ENCODE data around the gene CALR3.
"Not testable (repeated sequence)": the region's sequence is repeated elsewhere in the genome, so short reads cannot be mapped to it uniquely, and the experiment has no call there.

CALR3 gene

GRCh38 chr19:16467581-16467980 lies 28.4 kb downstream of the CALR3 start:
- no peak overlapping the region for H3K4me3 ChIP-seq (ENCODE audit: low read depth, low read length)
- no peak for TF ChIP-seq CTCF (IDR thresholded peaks at IDR 0.05; ENCODE audit: control insufficient read depth, extremely low read depth, insufficient read depth)
- DNase-seq (ENCODE audit: low read depth): no peak

GRCh38 chr19:16466802-16467427 lies 29.1 kb downstream of the CALR3 start:
- DNase-seq (ENCODE audit: low read depth); H3K4me3 ChIP-seq (ENCODE audit: low read depth, low read length): not testable (repeated sequence)

GRCh38 chr19:16465239-16465638 lies 30.7 kb downstream of the CALR3 start:
- H3K4me3 ChIP-seq (ENCODE audit: low read depth, low read length): no peak overlapping the region
- no peak for TF ChIP-seq CTCF (IDR thresholded peaks at IDR 0.05; ENCODE audit: control insufficient read depth, extremely low read depth, insufficient read depth)
- no peak for DNase-seq (ENCODE audit: low read depth)

- no peak for DNase-seq (ENCODE audit: low read depth)
- no peak overlapping the region for H3K4me3 ChIP-seq (ENCODE audit: low read depth, low read length)
- TF ChIP-seq CTCF (IDR thresholded peaks at IDR 0.05; ENCODE audit: control insufficient read depth, extremely low read depth, insufficient read depth): no peak
Measured at GRCh38 chr19:16463991-16464575, 31.9 kb downstream of the CALR3 start.

- DNase-seq (ENCODE audit: low read depth): no peak
- TF ChIP-seq CTCF (IDR thresholded peaks at IDR 0.05; ENCODE audit: control insufficient read depth, extremely low read depth, insufficient read depth): no peak
- H3K4me3 ChIP-seq (ENCODE audit: low read depth, low read length): no peak overlapping the region
Measured at GRCh38 chr19:16463341-16463990, 32.5 kb downstream of the CALR3 start.

- no peak for DNase-seq (ENCODE audit: low read depth)
- no peak overlapping the region for H3K4me3 ChIP-seq (ENCODE audit: low read depth, low read length)
- no peak for TF ChIP-seq CTCF (IDR thresholded peaks at IDR 0.05; ENCODE audit: control insufficient read depth, extremely low read depth, insufficient read depth)
Measured at GRCh38 chr19:16462757-16463250, 33.2 kb downstream of the CALR3 start.

GRCh38 chr19:16461630-16462051 lies 34.3 kb downstream of the CALR3 start:
- no peak overlapping the region for H3K4me3 ChIP-seq (ENCODE audit: low read depth, low read length)
- no peak for TF ChIP-seq CTCF (IDR thresholded peaks at IDR 0.05; ENCODE audit: control insufficient read depth, extremely low read depth, insufficient read depth)
- DNase-seq (ENCODE audit: low read depth): no peak

Data from LNCaP clone FGC (cell line).